Loucy (cell line): Measurements from ENCODE around the gene TM6SF1.

Experiments
- CTCF ChIP-seq: fragments of 200-600 bp; sonication (generic); conservative IDR thresholded peaks from 2 replicates; pipeline ENCODE4 v1.5.1; 2014; ENCODE audit warnings: mild to moderate bottlenecking, antibody characterized with exemption, low read length
- EZH2phosphoT487 ChIP-seq: fragments of 200-600 bp; IDR thresholded peaks from 2 replicates; pipeline ENCODE4 v1.6.1; 2018; ENCODE audit warnings: antibody characterized with exemption, mild to moderate bottlenecking, moderate library complexity, borderline replicate concordance

DNA sequence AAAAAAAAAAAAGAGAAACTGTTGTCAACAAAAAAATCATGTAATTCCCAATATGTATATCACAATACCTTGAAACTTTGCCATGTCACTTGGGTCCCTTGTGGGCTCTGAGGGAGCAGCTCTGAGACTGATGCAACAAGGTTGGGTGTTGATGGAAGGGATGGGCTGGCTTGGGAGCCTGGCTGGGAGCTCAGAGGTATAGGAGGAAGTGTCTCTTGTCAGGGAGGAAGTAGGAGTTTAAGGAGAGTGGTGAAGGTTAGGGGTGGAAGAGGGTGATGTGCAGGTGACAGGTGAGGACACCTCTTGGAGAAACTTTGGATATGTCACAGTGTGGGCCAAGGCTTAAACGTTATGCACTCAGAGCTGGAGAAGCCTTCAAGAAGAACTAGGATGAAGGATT, 2.0 kb upstream of the TM6SF1 start:
- TF ChIP-seq CTCF = no peak
- TF ChIP-seq EZH2phosphoT487 = no peak
